Measurements from ENCODE around the gene GRB2. TPM values are rescaled to one million over a fixed set of nuclear protein-coding genes. Genes with fewer than 3 reads are reported as not detected.
"Not testable (repeated sequence)": the region's sequence is repeated elsewhere in the genome, so short reads cannot be mapped to it uniquely, and the experiment has no call there.

The GRB2 gene
- total RNA-seq, 1 donor from 2014 or later, result 121 TPM

- Histone ChIP-seq H3K4me3 (ENCODE audit: low read depth, low read length) (peak overlapping the region; percentile 88), H3K27me3 (ENCODE audit: control insufficient read depth, insufficient read depth, low read length) (no peaks in the 10 kb centered on the region), H3K36me3 (ENCODE audit: control insufficient read depth, insufficient read depth, low read length) (no peaks in the 10 kb centered on the region)
- DNase-seq (ENCODE audit: low read depth), result no peak
- TF ChIP-seq CTCF (IDR thresholded peaks at IDR 0.05; ENCODE audit: insufficient read depth, low read length, poor library complexity, severe bottlenecking), result no peak
Measured at GRCh38 chr17:75288770-75289114, 116.7 kb downstream of the GRB2 start.

- no peak for DNase-seq (ENCODE audit: low read depth)
- no peaks in the 10 kb centered on the region for H3K36me3 ChIP-seq (ENCODE audit: control insufficient read depth, insufficient read depth, low read length)
- peak overlapping the region; percentile 88 for H3K4me3 ChIP-seq (ENCODE audit: low read depth, low read length)
- TF ChIP-seq CTCF (IDR thresholded peaks at IDR 0.05; ENCODE audit: insufficient read depth, low read length, poor library complexity, severe bottlenecking), result no peak
- no peaks in the 10 kb centered on the region for H3K27me3 ChIP-seq (ENCODE audit: control insufficient read depth, insufficient read depth, low read length)
Measured at GRCh38 chr17:75288359-75288758, 117.1 kb downstream of the GRB2 start.

- Histone ChIP-seq H3K36me3 (ENCODE audit: control insufficient read depth, insufficient read depth, low read length) (no peaks in the 10 kb centered on the region), H3K27me3 (ENCODE audit: control insufficient read depth, insufficient read depth, low read length) (no peaks in the 10 kb centered on the region), H3K4me3 (ENCODE audit: low read depth, low read length) (no peak overlapping the region)
- TF ChIP-seq CTCF (IDR thresholded peaks at IDR 0.05; ENCODE audit: insufficient read depth, low read length, poor library complexity, severe bottlenecking), result no peak
- no peak for DNase-seq (ENCODE audit: low read depth)
Measured at GRCh38 chr17:75287221-75287620, 118.3 kb downstream of the GRB2 start.

GRCh38 chr17:75285123-75285522 lies 120.4 kb downstream of the GRB2 start:
- no peak for TF ChIP-seq CTCF (IDR thresholded peaks at IDR 0.05; ENCODE audit: insufficient read depth, low read length, poor library complexity, severe bottlenecking)
- H3K36me3 ChIP-seq (ENCODE audit: control insufficient read depth, insufficient read depth, low read length), result no peaks in the 10 kb centered on the region
- no peak for DNase-seq (ENCODE audit: low read depth)
- H3K4me3 ChIP-seq (ENCODE audit: low read depth, low read length), result no peak overlapping the region
- no peaks in the 10 kb centered on the region for H3K27me3 ChIP-seq (ENCODE audit: control insufficient read depth, insufficient read depth, low read length)

- not testable (repeated sequence) for DNase-seq (ENCODE audit: low read depth); H3K27me3 ChIP-seq (ENCODE audit: control insufficient read depth, insufficient read depth, low read length); H3K4me3 ChIP-seq (ENCODE audit: low read depth, low read length); H3K36me3 ChIP-seq (ENCODE audit: control insufficient read depth, insufficient read depth, low read length)
Measured at GRCh38 chr17:75280189-75280588, 125.3 kb downstream of the GRB2 start.

GRCh38 chr17:75277664-75278071 lies 127.8 kb downstream of the GRB2 start:
- TF ChIP-seq CTCF (IDR thresholded peaks at IDR 0.05; ENCODE audit: insufficient read depth, low read length, poor library complexity, severe bottlenecking), result no peak
- no peak overlapping the region for H3K4me3 ChIP-seq (ENCODE audit: low read depth, low read length)
- no peak for DNase-seq (ENCODE audit: low read depth)
- H3K27me3 ChIP-seq (ENCODE audit: control insufficient read depth, insufficient read depth, low read length), result no peaks in the 10 kb centered on the region
- peaks cover 2% of the 10 kb centered on the region for H3K36me3 ChIP-seq (ENCODE audit: control insufficient read depth, insufficient read depth, low read length)

Measured in kidney epithelial cell (primary cell).